Stimulated activated CD4-positive, alpha-beta T cell treated with anti-CD3 and anti-CD28 coated beads, Interleukin-15, amount 100 ng/mL, for 1 hour (primary cell): ENCODE data around the gene MTUS2.

Experiments
- DNase-seq, 2 donors: peaks; one replicate each; pipeline ENCODE4 v3.0.0-alpha.2; 2020; ENCODE audit warnings: low read depth in 1 of 2, low spot score in 1 of 2

The MTUS2 gene

GRCh38 chr13:28856287-28856686 lies 36.1 kb downstream of the MTUS2 start:
- no peak for DNase-seq

- DNase-seq, result no peak
Observed at GRCh38 chr13:28859069-28859468, 38.9 kb downstream of the MTUS2 start.

DNA sequence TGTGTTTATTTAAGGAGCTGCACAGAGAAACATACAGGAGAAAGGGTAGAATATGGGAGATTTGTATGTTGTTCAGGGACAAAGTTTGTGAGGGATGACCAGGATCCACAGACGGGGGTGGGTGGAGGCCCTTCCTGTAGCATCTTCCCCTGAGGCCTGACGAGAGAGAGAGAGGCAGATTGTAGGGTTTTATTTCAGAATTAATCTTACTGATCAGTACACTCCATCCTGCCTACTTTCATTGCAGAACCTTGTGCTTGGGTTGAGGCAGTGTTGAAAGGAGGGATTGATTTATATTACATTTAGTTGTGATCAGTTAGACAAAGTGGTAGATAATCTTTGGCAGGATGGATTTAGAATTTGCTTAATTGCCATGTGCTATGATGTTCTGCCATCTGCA lies 39.6 kb downstream of the MTUS2 start:
- DNase-seq, result no peak

- DNase-seq, result no peak
Observed at GRCh38 chr13:28864544-28864943, 44.4 kb downstream of the MTUS2 start.

- no peak for DNase-seq
Observed at GRCh38 chr13:28865149-28865744, 45.1 kb downstream of the MTUS2 start.

GRCh38 chr13:28865951-28866350 lies 45.8 kb downstream of the MTUS2 start:
- no peak for DNase-seq

GRCh38 chr13:28866932-28867331 lies 46.8 kb downstream of the MTUS2 start:
- no peak for DNase-seq

- no peak for DNase-seq
Observed at GRCh38 chr13:28867564-28867963, 47.4 kb downstream of the MTUS2 start.

DNA sequence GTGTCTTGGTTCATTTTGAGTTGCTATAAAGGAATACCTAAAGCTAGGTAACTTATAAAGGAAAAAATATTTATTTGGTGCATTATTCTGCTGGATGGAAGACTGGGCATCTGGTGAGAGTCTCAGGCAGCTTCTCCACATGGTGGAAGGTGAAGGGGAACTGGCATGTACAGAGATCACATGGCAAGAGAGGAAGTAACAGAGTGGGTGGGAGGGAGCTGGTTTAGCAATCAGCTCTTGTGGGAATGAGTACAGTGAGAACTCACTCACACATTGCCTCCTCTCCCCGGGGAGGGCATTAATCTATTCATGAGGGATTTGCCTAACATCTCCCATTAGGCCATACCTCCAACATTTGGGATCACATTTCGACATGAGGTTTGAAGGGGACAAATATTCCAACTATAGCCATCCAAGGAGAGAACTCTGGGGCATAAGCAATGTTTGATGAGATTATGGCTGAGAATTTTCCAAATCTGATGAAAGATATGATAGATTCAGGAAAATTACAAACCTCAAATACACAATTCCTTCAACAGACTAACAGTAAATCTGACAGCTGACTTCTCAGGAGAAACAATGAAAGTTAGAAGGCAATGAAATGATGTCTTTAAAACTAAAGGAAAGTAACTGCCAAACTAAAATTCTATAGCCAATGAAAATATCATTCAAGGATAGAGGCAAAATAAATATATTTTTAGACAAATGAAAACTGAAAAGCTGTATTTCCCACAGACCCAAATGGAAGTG lies 52.5 kb downstream of the MTUS2 start:
- no peak for DNase-seq

DNA sequence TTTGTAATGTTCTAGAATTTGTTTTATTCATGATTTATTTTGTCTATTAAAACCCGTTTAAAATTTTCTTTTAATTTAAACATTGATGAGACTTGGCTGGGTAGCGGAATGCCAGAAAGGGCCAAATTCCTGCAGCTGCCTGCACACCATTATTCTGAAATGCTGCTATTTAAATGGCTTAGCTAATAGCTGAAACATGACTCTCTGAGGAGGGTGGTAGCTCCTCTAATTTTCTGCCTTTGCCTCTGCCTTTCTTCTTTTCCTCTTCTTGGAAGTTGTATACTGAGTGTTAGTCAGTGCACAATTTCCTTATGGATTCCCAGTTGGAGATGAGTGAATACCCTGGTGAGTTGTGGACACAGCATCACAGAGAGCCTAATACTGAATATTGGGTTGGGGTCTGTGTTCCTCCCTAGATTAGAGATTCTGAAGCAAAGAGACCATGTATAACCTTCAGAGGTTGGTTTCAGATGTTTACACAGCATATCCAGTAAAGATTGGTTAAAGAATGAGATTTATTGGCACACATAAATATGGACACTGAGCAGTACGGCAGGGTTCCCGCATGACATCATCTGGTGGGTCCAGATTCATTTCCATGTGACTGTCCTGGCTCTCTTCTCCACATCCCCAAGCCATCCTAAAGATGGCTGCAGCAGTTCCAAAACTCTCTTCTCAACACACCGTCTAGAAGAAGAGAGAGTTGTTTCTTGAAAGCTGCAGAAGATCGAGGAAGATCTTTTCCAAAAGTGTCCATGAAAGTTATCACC lies 55.9 kb downstream of the MTUS2 start:
- DNase-seq, result no peak

DNA sequence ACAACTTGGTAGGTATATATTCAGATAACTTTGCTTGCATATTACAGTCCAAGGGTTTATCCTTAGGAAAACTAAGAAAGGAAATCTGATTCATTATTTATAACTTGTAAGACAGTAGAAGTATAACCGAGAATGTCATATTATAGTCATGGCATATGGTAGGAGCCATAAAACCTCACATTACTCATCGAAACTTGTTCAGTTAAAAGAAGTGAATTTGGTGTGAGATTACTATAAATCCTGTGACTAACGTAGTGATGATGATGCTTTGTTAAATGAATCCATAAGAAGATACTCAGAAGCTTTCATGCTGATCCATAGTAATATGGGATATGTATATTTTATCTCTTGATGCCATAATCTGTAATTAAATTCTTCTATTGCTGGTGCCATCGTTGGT lies 57.3 kb downstream of the MTUS2 start:
- DNase-seq, result no peak

DNA sequence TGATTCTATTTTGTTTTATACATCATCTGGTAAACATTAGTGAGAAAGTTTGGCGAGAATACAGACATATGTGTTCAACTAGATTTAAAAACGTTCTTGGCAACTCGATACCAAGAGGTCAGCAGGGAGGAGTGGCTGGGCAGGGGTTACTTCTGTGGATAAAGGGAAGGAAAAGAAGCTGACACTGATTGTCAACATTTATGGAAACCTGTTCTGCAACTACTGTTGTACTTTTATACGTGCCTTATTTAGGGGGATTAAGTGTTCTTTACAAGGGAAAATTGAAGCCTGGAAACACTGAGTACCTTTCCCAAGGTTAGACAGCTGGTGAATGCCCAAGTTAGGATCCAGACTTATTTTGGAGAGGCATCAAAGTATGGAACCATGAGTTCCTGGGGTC lies 65.0 kb downstream of the MTUS2 start:
- DNase-seq, result no peak

GRCh38 chr13:28889086-28889732 lies 69.1 kb downstream of the MTUS2 start:
- no peak for DNase-seq

- no peak for DNase-seq
Observed at GRCh38 chr13:28890712-28891111, 70.6 kb downstream of the MTUS2 start.

GRCh38 chr13:28918030-28918429 lies 97.9 kb downstream of the MTUS2 start:
- no peak for DNase-seq

- DNase-seq, result no peak
Observed at GRCh38 chr13:28922341-28922740, 102.2 kb downstream of the MTUS2 start.

DNA sequence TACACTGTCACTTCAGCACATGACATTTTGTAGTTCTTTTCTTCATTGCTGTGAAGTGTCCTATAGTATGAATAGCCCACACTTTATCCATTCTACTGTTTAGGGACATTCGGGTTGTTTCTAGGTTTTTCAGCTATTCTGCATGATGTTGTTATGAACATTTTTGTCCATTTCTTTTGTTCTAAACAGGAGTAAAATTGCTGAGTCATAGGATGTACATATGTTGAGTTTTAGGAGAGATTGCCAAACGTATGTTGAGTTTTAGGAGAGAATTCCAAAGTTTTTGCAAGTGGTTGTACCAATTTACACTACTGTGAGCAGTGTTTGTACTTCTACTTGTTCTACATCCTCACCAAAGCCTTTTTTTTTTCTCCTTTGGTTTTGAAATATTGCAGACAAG lies 115.0 kb downstream of the MTUS2 start:
- DNase-seq, result no peak

- no peak for DNase-seq
Observed at GRCh38 chr13:28942906-28943305, 122.8 kb downstream of the MTUS2 start.

DNA sequence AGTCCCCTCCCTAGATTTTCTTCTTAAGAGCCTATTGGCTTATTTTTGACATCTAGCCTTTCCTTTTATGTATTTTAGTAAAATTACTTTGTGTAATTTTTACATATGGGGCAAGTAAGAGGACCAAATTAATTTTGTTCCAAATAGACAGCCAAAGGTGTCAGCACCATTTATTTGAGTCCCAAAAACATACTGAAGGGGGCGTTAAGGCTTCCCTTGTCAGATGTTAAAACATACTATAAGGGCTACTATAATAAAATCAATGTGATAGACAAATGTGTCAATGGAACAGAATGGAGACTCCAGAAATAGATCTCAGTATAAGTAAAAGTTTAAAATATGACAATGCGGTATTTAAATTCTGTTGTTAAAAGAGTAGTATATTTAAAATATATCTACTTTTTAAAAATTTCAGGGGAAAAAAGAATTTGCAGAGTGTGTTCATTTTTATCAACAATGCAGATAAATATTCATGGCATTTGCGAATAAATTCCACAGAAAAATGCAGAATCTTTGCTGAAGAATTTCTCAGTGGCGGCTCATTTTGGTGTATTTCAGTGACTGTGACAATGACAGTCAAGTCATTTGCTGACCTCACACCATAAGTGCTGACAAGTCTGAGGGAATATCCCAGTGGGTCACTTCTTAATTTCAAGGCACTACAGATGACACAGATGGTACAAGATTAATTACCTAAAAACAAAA lies 133.7 kb downstream of the MTUS2 start:
- no peak for DNase-seq

- DNase-seq, result no peak
Observed at GRCh38 chr13:28954419-28954725, 134.2 kb downstream of the MTUS2 start.

GRCh38 chr13:28954810-28955209 lies 134.7 kb downstream of the MTUS2 start:
- DNase-seq, result no peak
